Activated gamma-delta T cell treated with anti-CD3 and anti-CD28 coated beads, Interleukin-2, amount 50 U/mL, for 16 hours (primary cell): Measurements from ENCODE around the gene ISY1.
"Not testable (repeated sequence)": the region's sequence is repeated elsewhere in the genome, so short reads cannot be mapped to it uniquely, and the experiment has no call there.

Source experiments
- DNase-seq: peaks from one replicate; pipeline ENCODE4 v3.0.0-alpha.2; 2020; ENCODE audit warnings: low read depth

The ISY1 gene

GRCh38 chr3:129120254-129121004 is 40.4 kb downstream of the ISY1 start:
- peak; percentile 86 for DNase-seq

GRCh38 chr3:129119365-129120100 is 41.3 kb downstream of the ISY1 start:
- DNase-seq = no peak

GRCh38 chr3:129118745-129119144 is 42.1 kb downstream of the ISY1 start:
- peak; percentile 41 for DNase-seq

- no peak for DNase-seq
Observed at GRCh38 chr3:129117134-129117533, 43.7 kb downstream of the ISY1 start.

- no peak for DNase-seq
Observed at GRCh38 chr3:129116482-129116946, 44.3 kb downstream of the ISY1 start.

GRCh38 chr3:129114455-129114854 is 46.4 kb downstream of the ISY1 start:
- DNase-seq = no peak

- DNase-seq = no peak
Observed at GRCh38 chr3:129112308-129113052, 48.4 kb downstream of the ISY1 start.

- DNase-seq = not testable (repeated sequence)
Observed at GRCh38 chr3:129111076-129111780, 49.6 kb downstream of the ISY1 start.

GRCh38 chr3:129107793-129108192 is 53.1 kb downstream of the ISY1 start:
- no peak for DNase-seq

GRCh38 chr3:129106866-129107565 is 53.8 kb downstream of the ISY1 start:
- DNase-seq = no peak

GRCh38 chr3:129106320-129106719 is 54.5 kb downstream of the ISY1 start:
- no peak for DNase-seq

- no peak for DNase-seq
Observed at GRCh38 chr3:129105862-129106261, 55.0 kb downstream of the ISY1 start.

- no peak for DNase-seq
Observed at GRCh38 chr3:129104498-129105079, 56.3 kb downstream of the ISY1 start.

GRCh38 chr3:129104051-129104450 is 56.8 kb downstream of the ISY1 start:
- DNase-seq = no peak

- no peak for DNase-seq
Observed at GRCh38 chr3:129103296-129103695, 57.6 kb downstream of the ISY1 start.

- no peak for DNase-seq
Observed at GRCh38 chr3:129101370-129102138, 59.3 kb downstream of the ISY1 start.

- DNase-seq = no peak
Observed at GRCh38 chr3:129100274-129100673, 60.6 kb downstream of the ISY1 start.

GRCh38 chr3:129095285-129095684 is 65.6 kb downstream of the ISY1 start:
- DNase-seq = no peak

- not testable (repeated sequence) for DNase-seq
Observed at GRCh38 chr3:129088312-129088711, 72.6 kb downstream of the ISY1 start.

- DNase-seq = not testable (repeated sequence)
Observed at GRCh38 chr3:129087904-129088303, 73.0 kb downstream of the ISY1 start.
